ENCODE data around the gene VCX3A.

Gene VCX3A

GRCh38 chrX:6557690-6558089 lies 22.8 kb upstream of the VCX3A start:
- TF ChIP-seq CTCF (IDR thresholded peaks at IDR 0.05; ENCODE audit: low read depth, low read length, poor library complexity, severe bottlenecking), result no peak
- Histone ChIP-seq H3K36me3 (ENCODE audit: control insufficient read depth, low read length) (no peaks in the 10 kb centered on the region), H3F3A (ENCODE audit: control insufficient read depth, insufficient read depth) (no peaks in the 10 kb centered on the region), H3K9me2 (replicated peaks; ENCODE audit: control insufficient read depth, low read length) (no peaks in the 10 kb centered on the region), H3K4me1 (ENCODE audit: control insufficient read depth, low read length) (no peaks in the 10 kb centered on the region), H3K4me3 (ENCODE audit: low read length) (no peak overlapping the region), H3K9me3 (ENCODE audit: control insufficient read depth, insufficient read depth, low read length) (no peaks in the 10 kb centered on the region), H3K4me2 (ENCODE audit: low read length) (no peak overlapping the region), H3K27me3 (ENCODE audit: control insufficient read depth, low read length) (no peaks in the 10 kb centered on the region), H4K20me1 (ENCODE audit: control insufficient read depth, insufficient read depth, low read depth, low read length) (no peaks in the 10 kb centered on the region), H3K27ac (ENCODE audit: low read depth, low read length) (no peak overlapping the region), H3K79me2 (ENCODE audit: control insufficient read depth, low read length) (no peaks in the 10 kb centered on the region)

- H3K27me3 ChIP-seq (ENCODE audit: control insufficient read depth, low read length), result no peaks in the 10 kb centered on the region
- H3K79me2 ChIP-seq (ENCODE audit: control insufficient read depth, low read length), result no peaks in the 10 kb centered on the region
- TF ChIP-seq CTCF (IDR thresholded peaks at IDR 0.05; ENCODE audit: low read depth, low read length, poor library complexity, severe bottlenecking) (no peak), EZH2phosphoT487 (IDR thresholded peaks at IDR 0.05; ENCODE audit: borderline replicate concordance, low read length) (no peak)
- H3K9me2 ChIP-seq (replicated peaks; ENCODE audit: control insufficient read depth, low read length), result no peaks in the 10 kb centered on the region
- H3K4me2 ChIP-seq (ENCODE audit: low read length), result no peak overlapping the region
- no peaks in the 10 kb centered on the region for H4K20me1 ChIP-seq (ENCODE audit: control insufficient read depth, insufficient read depth, low read depth, low read length)
- no peaks in the 10 kb centered on the region for H3K9me3 ChIP-seq (ENCODE audit: control insufficient read depth, insufficient read depth, low read length)
- H3K4me1 ChIP-seq (ENCODE audit: control insufficient read depth, low read length), result no peaks in the 10 kb centered on the region
- H3K27ac ChIP-seq (ENCODE audit: low read depth, low read length), result no peak overlapping the region
- H3K4me3 ChIP-seq (ENCODE audit: low read length), result no peak overlapping the region
- H3K36me3 ChIP-seq (ENCODE audit: control insufficient read depth, low read length), result no peaks in the 10 kb centered on the region
- H3F3A ChIP-seq (ENCODE audit: control insufficient read depth, insufficient read depth), result no peaks in the 10 kb centered on the region
These were observed 16.1 kb upstream of the VCX3A start for GRCh38 chrX:6550999-6551398.

- no peaks in the 10 kb centered on the region for H3K27me3 ChIP-seq (ENCODE audit: control insufficient read depth, low read length)
These were observed 10.8 kb upstream of the VCX3A start for GRCh38 chrX:6545712-6546111.

More at GRCh38 chrX:6545712-6546111, 10.8 kb upstream of the VCX3A start:
- TF ChIP-seq EZH2phosphoT487 (IDR thresholded peaks at IDR 0.05; ENCODE audit: borderline replicate concordance, low read length), result no peak
- no peak for TF ChIP-seq CTCF (IDR thresholded peaks at IDR 0.05; ENCODE audit: low read depth, low read length, poor library complexity, severe bottlenecking)
- Histone ChIP-seq H3K9me2 (replicated peaks; ENCODE audit: control insufficient read depth, low read length) (no peaks in the 10 kb centered on the region), H3K79me2 (ENCODE audit: control insufficient read depth, low read length) (no peaks in the 10 kb centered on the region), H3K9me3 (ENCODE audit: control insufficient read depth, insufficient read depth, low read length) (no peaks in the 10 kb centered on the region), H3K36me3 (ENCODE audit: control insufficient read depth, low read length) (no peaks in the 10 kb centered on the region), H3K4me3 (ENCODE audit: low read length) (no peak overlapping the region), H4K20me1 (ENCODE audit: control insufficient read depth, insufficient read depth, low read depth, low read length) (no peaks in the 10 kb centered on the region), H3K27ac (ENCODE audit: low read depth, low read length) (no peak overlapping the region), H3K4me1 (ENCODE audit: control insufficient read depth, low read length) (no peaks in the 10 kb centered on the region), H3K4me2 (ENCODE audit: low read length) (no peak overlapping the region), H3F3A (ENCODE audit: control insufficient read depth, insufficient read depth) (no peaks in the 10 kb centered on the region)
